HL-60 (cell line): ENCODE data around the gene TMEM273.

Experiments used
- POLR2AphosphoS5 ChIP-seq: IDR thresholded peaks from 2 replicates; pipeline ENCODE4 v1.6.1; 2012; ENCODE audit warnings: low read depth
- TF ChIP-seq, protein P1 (sequence below): IDR thresholded peaks from one replicate; pipeline ENCODE4 v1.5.1; 2011; ENCODE audit warnings: low read length, control low read depth, inconsistent platforms; ENCODE audit not compliant: insufficient read depth

DNA sequence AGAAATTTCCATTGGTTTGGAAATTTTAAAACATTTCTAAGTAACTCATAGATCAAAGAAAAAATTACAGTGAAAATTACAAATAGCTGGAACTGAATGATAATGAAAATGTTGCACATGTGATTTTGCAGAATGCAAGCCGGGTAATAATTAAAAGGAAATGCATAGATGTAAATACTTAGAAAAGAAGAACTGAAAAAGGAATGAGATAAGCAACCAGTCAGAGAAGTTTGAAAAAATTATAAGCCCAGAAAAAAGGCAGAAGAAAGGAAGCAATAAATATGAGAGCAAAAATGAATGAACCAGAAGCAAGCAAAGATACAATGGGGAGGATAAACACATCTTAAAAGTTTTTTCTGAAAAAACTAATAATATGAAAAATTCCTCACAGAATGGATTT is 3.2 kb upstream of the TMEM273 start:
- TF ChIP-seq, protein P1, sequence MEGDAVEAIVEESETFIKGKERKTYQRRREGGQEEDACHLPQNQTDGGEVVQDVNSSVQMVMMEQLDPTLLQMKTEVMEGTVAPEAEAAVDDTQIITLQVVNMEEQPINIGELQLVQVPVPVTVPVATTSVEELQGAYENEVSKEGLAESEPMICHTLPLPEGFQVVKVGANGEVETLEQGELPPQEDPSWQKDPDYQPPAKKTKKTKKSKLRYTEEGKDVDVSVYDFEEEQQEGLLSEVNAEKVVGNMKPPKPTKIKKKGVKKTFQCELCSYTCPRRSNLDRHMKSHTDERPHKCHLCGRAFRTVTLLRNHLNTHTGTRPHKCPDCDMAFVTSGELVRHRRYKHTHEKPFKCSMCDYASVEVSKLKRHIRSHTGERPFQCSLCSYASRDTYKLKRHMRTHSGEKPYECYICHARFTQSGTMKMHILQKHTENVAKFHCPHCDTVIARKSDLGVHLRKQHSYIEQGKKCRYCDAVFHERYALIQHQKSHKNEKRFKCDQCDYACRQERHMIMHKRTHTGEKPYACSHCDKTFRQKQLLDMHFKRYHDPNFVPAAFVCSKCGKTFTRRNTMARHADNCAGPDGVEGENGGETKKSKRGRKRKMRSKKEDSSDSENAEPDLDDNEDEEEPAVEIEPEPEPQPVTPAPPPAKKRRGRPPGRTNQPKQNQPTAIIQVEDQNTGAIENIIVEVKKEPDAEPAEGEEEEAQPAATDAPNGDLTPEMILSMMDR = no peak
- no peak for TF ChIP-seq POLR2AphosphoS5
